Measurements from ENCODE around the gene CPLX4.

DNA sequence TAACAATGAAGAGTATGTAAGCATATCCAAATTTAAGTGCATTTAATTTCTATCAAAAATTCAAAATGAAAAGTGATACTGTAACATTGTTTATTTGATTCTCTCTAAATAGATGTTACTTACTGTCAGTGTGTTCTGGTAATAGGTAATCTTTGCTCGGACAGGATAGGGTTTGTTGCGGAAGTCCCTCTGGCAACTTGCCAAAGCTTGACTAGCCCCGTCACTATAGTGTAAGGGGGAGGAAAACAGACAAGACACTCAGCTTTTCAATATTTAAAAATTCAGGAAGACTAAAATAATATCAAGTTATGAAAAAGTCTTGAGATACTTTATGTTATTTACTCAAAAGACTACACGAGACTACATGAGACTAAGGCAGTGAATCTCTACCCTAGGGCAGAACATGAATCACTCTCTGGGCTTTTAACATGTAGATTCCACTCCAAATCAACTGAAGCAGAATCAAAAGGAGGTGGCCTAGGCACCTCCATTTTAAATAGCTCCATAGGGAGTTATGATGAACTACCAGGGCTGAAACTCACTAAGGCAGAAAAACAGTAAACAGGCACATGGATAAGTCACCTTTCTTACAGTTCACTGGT lies 34.7 kb upstream of the CPLX4 start:
- TF ChIP-seq CTCF (IDR thresholded peaks at IDR 0.05; ENCODE audit: low read depth, low read length, poor library complexity, severe bottlenecking) (no peak), EZH2phosphoT487 (IDR thresholded peaks at IDR 0.05; ENCODE audit: borderline replicate concordance, low read length) (no peak)
